Psoas muscle (tissue), 8 donors: ENCODE data around the gene FAM120B. TPM values are rescaled to one million over a fixed set of nuclear protein-coding genes. Genes with fewer than 3 reads are reported as not detected.
"Not testable (repeated sequence)": the region's sequence is repeated elsewhere in the genome, so short reads cannot be mapped to it uniquely, and the experiment has no call there.

ENCODE experiments used
- ATAC-seq, 4 donors: fragments of 200-7000 bp; cut with Tn5 transposase; one replicate each; pipeline ENCODE4 v1.9.1; 2020; ENCODE audit warnings: moderate library complexity in 3 of 4, mild to moderate bottlenecking in 2 of 4
- DNase-seq, 2 donors: peaks; one replicate each; pipeline ENCODE4 v3.0.0-alpha.2; 2020
- H3K27ac ChIP-seq: fragments of 200-600 bp; one replicate; pipeline ENCODE4 v1.8.0; 2022
- H3K27me3 ChIP-seq, 3 donors: fragments of 200-600 bp in 1 of 3; one replicate each; pipeline versions ENCODE4 v1.6.1 to v1.8.0; 2013 to 2022; ENCODE audit warnings: low read length in 2 of 3, mild to moderate bottlenecking in 2 of 3, moderate library complexity in 1 of 3; ENCODE audit not compliant: insufficient read depth in 3 of 3
- H3K36me3 ChIP-seq, 2 donors: fragments of 200-600 bp in 1 of 2; one replicate each; pipeline versions ENCODE4 v1.6.1 to v1.8.0; 2013 to 2022; ENCODE audit warnings: low read depth in 1 of 2, mild to moderate bottlenecking in 1 of 2, moderate library complexity in 1 of 2; ENCODE audit not compliant: insufficient read depth in 1 of 2
- H3K4me1 ChIP-seq: fragments of 200-600 bp; one replicate; pipeline ENCODE4 v1.8.0; 2022
- H3K4me3 ChIP-seq: fragments of 200-600 bp; one replicate; pipeline ENCODE4 v1.8.0; 2022; ENCODE audit warnings: mild to moderate bottlenecking
- H3K9me3 ChIP-seq: fragments of 200-600 bp; one replicate; pipeline ENCODE4 v1.8.0; 2022
- CTCF ChIP-seq: fragments of 200-600 bp; IDR thresholded peaks from one replicate; pipeline ENCODE4 v1.8.0; 2022; ENCODE audit warnings: antibody characterized with exemption
- WGBS, 3 donors: extraction: QIAGEN DNeasy Blood & Tissue Kit; methylation state at CpG; one replicate each; pipeline versions ENCODE4 v1.1.6 to v1.1.7; 2013; 5-methylcytosine and 5-hydroxymethylcytosine counted together
- intact Hi-C, 2 donors: fragments of 100-400 bp; cut with DNase I; formaldehyde crosslinking; loops; one replicate each; pipeline versions ENCODE4 v1.11.0 to v1.14.2; 2022
- polyA plus RNA-seq, 3 donors: library from polyadenylated mRNA; stranded (reverse); fragments of 200-250 nt; gene quantifications; one replicate each; pipeline ENCODE4 v1.2.3, GENCODE V29; 2013
- total RNA-seq, 4 donors: library from RNA; stranded (reverse); fragmentation: NEBNext Ultra II Directional in 2 of 4; extraction: Animal tissue kit (Norgen Biotek cat#: 25700) in 2 of 4; gene quantifications; one replicate each; pipeline versions ENCODE4 v1.2.1 to v1.2.4, GENCODE V29; 2021 to 2023
- donor health status: healthy with polysubstance abuse.
- donor health status: DM: no; HTN: no; CAD: no; lungs with moderate emphysema.
- donor health status: Bipolar disorder and iron deficiency.
- donor health status: healthy.
- donor health status: DM: yes; HTN: yes; CAD: no.
- donor health status: DM: no; HTN: no; CAD: no.
- donor health status: DM: no; HTN: no; CAD: no.
- donor health status: DM: yes; HTN: yes; CAD: no.

FAM120B gene
- total and polyA plus RNA-seq, 7 donors: 9.2 to 24.2 (median 19.4) TPM

- WGBS, 3 donors: 84 to 88% (median 87%) methylated on average over 7 of the region's 7 CpGs
- ATAC-seq (no peak), DNase-seq (no peak)
- intact Hi-C loops: no loop called here
- no peak for TF ChIP-seq CTCF
- Histone ChIP-seq H3K9me3 (no peaks in the 10 kb centered on the region), H3K4me3 (no peak overlapping the region), H3K4me1 (peaks cover 13% of the 10 kb centered on the region), H3K36me3 (no peaks in the 10 kb centered on the region), H3K27ac (no peak overlapping the region), H3K27me3 (no peaks in the 10 kb centered on the region)
These were observed 42.5 kb upstream of the FAM120B start for GRCh38 chr6:170264086-170264485.

DNA sequence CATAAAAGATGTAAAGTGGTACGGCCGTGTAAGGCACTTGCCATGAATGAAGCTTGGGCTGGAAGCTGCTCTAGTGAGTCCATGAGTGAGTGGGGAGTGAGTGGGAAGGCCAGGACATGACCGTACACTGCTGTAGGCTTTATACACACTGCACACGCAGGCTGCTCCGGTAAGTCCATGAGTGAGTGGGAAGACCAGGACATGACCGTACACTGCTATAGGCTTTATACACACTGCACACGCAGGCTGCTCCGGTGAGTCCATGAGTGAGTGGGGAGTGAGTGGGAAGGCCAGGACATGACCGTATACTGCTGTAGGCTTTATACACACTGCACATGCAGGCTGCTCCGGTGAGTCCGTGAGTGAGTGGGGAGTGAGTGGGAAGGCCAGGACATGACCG is 41.9 kb upstream of the FAM120B start:
- WGBS, 3 donors: 92 to 96% (median 94%) methylated on average over 12 of the region's 12 CpGs
- peaks cover 16% of the 10 kb centered on the region for H3K4me1 ChIP-seq
- H3K4me3 ChIP-seq, H3K36me3 ChIP-seq, H3K9me3 ChIP-seq, intact Hi-C loops, DNase-seq, ATAC-seq, H3K27me3 ChIP-seq, H3K27ac ChIP-seq: not testable (repeated sequence)

- TF ChIP-seq CTCF: peak; percentile 14
- intact Hi-C loops: no loop called here
- Histone ChIP-seq H3K4me3 (peak overlapping the region; percentile 46), H3K9me3 (no peaks in the 10 kb centered on the region), H3K27ac (peak overlapping the region; percentile 73), H3K4me1 (peaks cover 20% of the 10 kb centered on the region), H3K36me3 (no peaks in the 10 kb centered on the region), H3K27me3 (no peaks in the 10 kb centered on the region)
- DNase-seq (peak; percentile 76 to 90), ATAC-seq (peak; percentile 94 to 98 (median 96))
- 18 to 28% (median 22%) methylated on average over 22 of the region's 22 CpGs for WGBS, 3 donors
These were observed 40.9 kb upstream of the FAM120B start for GRCh38 chr6:170265655-170266054.

DNA sequence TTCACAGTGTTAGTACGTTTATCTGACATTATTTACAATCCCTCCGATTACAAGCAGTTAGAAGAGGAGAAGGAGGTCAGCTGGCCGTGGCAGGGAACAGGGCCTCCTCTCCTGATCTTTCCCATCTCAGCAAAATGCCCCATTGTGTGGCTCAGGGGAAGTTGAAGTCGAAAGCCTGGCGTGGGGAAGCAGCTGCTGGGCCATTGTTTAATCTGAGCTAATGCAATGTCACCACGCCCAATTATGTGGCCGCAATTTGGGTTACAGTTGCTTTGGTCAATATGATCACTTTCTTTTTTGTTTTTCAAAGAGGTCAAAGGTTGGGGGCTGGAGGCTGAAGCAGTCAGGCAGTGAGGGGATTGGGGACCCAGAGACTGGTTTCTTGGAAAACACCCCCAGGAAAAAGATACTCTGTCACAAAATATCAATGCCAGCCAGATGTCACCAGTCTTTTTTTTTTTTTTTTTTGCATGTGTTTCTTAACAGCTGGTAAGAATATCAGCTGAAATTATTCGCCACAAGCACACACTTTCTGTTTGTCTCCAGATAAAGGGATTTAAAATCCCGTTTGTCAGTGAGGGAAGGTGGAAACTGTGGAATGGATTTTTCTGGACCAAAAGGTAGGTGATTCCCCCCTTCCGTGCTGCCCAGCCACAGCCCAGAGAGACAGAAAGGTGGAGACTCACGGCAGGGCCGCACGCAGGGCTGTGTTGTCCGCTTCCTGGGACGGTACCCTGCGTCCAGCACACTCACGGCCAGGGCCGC is 40.3 kb upstream of the FAM120B start:
- peak overlapping the region; percentile 73 for H3K27ac ChIP-seq
- H3K9me3 ChIP-seq: no peaks in the 10 kb centered on the region
- H3K4me1 ChIP-seq: peaks cover 20% of the 10 kb centered on the region
- 51 to 61% (median 55%) methylated on average over 15 to 18 of the region's 18 CpGs for WGBS, 3 donors
- no peak for TF ChIP-seq CTCF
- H3K36me3 ChIP-seq: no peaks in the 10 kb centered on the region
- intact Hi-C loops: no loop called here
- no peaks in the 10 kb centered on the region for H3K27me3 ChIP-seq
- no peak for DNase-seq
- peak in 2 of 4 donors; percentile 7 to 36 for ATAC-seq
- peak overlapping the region; percentile 46 for H3K4me3 ChIP-seq

GRCh38 chr6:170267688-170268087 is 38.9 kb upstream of the FAM120B start:
- intact Hi-C loops: no loop called here
- peaks cover 20% of the 10 kb centered on the region for H3K4me1 ChIP-seq
- H3K9me3 ChIP-seq: no peaks in the 10 kb centered on the region
- no peaks in the 10 kb centered on the region for H3K27me3 ChIP-seq
- WGBS, 3 donors: 69 to 93% (median 70%) methylated on average over 14 of the region's 14 CpGs
- no peak overlapping the region for H3K4me3 ChIP-seq
- H3K36me3 ChIP-seq: no peaks in the 10 kb centered on the region
- ATAC-seq (no peak), DNase-seq (peak in 1 of 2 donors; percentile 5)
- TF ChIP-seq CTCF: no peak
- no peak overlapping the region for H3K27ac ChIP-seq
